Lower leg skin (tissue), 4 donors: ENCODE measurements around the gene SNU13. TPM values are rescaled to one million over a fixed set of nuclear protein-coding genes. Genes with fewer than 3 reads are reported as not detected.
"Not testable (repeated sequence)": the region's sequence is repeated elsewhere in the genome, so short reads cannot be mapped to it uniquely, and the experiment has no call there.

ENCODE experiments used
- DNase-seq, 2 donors: peaks; one replicate each; pipeline ENCODE4 v3.0.0-alpha.2; 2019; ENCODE audit warnings: low spot score in 2 of 2
- H3K4me3 ChIP-seq: fragments of 200-600 bp; sonication (generic); 2 replicates; pipeline ENCODE4 v1.5.1; 2017; ENCODE audit warnings: mild to moderate bottlenecking, low read depth; ENCODE audit not compliant: poor library complexity, severe bottlenecking
- CTCF ChIP-seq, 3 donors: fragments of 450-650 bp; IDR thresholded peaks; one replicate each; pipeline ENCODE4 v1.5.1; 2016; ENCODE audit warnings: antibody characterized with exemption in 3 of 3, mild to moderate bottlenecking in 3 of 3, moderate library complexity in 2 of 3
- POLR2A ChIP-seq, 2 donors: fragments of 450-650 bp; IDR thresholded peaks; one replicate each; pipeline ENCODE4 v1.6.1; 2016 to 2017; ENCODE audit warnings: antibody characterized with exemption in 2 of 2, mild to moderate bottlenecking in 1 of 2, moderate library complexity in 1 of 2
- WGBS, 2 donors: methylation state at CpG; one replicate each; pipeline ENCODE4 v1.1.5; 2018; 5-methylcytosine and 5-hydroxymethylcytosine counted together
- intact Hi-C: fragments of 100-400 bp; cut with DNase I; formaldehyde crosslinking; loops from one replicate; pipeline ENCODE4 v1.15.0; 2023; ENCODE audit warnings: low total_unique reads
- total RNA-seq, 4 donors: library from RNA; depleted of rRNA; stranded (reverse); fragments of >200 nt; gene quantifications; one replicate each; pipeline ENCODE4 v1.1.0, GENCODE V29; 2016

The SNU13 gene
- total RNA-seq, 4 donors from 2014 or later = 103 to 127 (median 116) TPM

GRCh38 chr22:41674846-41675340 is 13.8 kb downstream of the SNU13 start:
- 80 to 84% methylated on average over 12 of the region's 12 CpGs for WGBS, 2 donors
- intact Hi-C loops = no loop called here
- no peak for DNase-seq
- TF ChIP-seq POLR2A (IDR thresholded peaks at IDR 0.05) (no peak), CTCF (IDR thresholded peaks at IDR 0.05) (no peak)
- H3K4me3 ChIP-seq = no peak overlapping the region

DNA sequence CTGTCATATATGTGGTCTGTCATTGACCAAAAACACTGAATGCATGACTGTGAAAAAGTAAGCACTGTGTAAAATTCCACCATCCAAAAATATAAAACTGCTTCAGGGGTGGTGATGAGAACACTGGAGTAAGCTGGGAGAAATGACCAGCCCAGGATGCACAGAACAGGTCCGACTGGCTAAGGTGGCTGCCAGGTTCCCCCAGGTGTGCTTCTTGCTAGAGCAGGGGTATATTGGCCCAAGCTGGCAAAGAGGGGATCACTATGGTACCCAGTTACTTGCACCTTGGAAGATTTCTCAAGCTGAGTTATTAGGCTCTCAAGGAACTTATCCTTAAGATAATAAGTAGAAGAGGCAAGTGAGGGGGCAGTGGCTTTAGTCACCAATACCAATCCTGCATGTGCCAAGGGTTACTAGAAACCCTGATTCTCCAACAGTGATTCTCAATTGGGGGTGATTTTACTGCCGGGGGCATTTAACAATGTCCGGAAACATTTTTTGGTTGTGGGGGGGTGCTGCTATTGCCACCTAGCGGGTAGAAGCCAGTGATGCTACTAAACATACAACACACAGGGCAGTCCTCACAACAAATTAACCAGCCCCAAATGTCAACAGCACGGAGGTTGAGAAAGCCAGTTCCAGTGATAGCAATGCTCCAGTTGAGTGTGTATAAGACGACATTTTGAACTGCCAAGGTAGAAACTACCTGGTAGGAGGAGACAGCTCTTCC is 15.7 kb downstream of the SNU13 start:
- no peak overlapping the region for H3K4me3 ChIP-seq
- DNase-seq = no peak
- no peak for TF ChIP-seq CTCF (IDR thresholded peaks at IDR 0.05)
- TF ChIP-seq POLR2A (IDR thresholded peaks at IDR 0.05) = no peak
- 63 to 73% methylated on average over 6 of the region's 6 CpGs for WGBS, 2 donors
- intact Hi-C loops = no loop called here

DNA sequence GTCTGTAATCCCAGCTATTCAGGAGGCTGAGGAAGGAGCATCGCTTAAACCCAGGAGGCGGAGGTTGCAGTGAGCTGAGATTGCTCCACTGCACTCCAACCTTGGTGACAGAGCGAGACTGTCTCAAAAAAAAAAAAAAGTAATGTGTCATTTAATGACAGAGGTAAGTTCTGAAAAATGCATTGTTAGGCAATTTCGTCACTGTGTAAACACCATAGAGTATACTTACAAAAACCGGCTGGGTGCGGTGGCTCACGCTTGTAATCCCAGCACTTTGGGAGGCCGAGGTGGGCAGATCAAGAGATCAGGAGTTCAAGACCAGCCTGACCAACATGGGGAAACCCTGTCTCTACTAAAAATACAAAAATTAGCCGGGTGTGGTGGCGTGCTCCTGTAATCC is 16.6 kb downstream of the SNU13 start:
- intact Hi-C loops, H3K4me3 ChIP-seq, DNase-seq: not testable (repeated sequence)
- 87 to 92% methylated on average over 10 of the region's 10 CpGs for WGBS, 2 donors

GRCh38 chr22:41668971-41669911 is 19.4 kb downstream of the SNU13 start:
- intact Hi-C loops = no loop called here
- DNase-seq = no peak

DNA sequence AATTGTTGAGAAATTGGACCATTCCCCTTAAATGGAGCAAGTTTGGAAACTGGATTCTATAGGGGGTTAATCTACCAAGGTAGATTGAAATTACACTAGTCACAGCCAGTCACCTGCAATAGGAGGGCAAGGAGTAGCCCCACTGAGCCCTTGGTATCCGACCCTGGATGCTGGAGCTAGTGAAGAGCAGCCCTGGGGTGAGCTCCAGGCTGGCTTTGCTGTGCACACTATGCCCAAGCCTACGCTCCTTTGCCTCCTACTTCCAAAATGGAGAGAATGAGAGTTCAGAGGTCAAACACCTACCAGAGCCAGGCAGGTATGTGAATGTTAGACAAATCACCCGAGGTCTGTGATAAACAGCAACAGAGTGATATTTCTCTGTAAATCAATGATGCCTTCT is 23.7 kb downstream of the SNU13 start:
- H3K4me3 ChIP-seq = no peak overlapping the region
- 83 to 86% methylated on average over 3 of the region's 3 CpGs for WGBS, 2 donors
- peak in 1 of 2 donors; percentile 60 for DNase-seq
- intact Hi-C loops = no loop called here
- no peak for TF ChIP-seq POLR2A (IDR thresholded peaks at IDR 0.05)
- no peak for TF ChIP-seq CTCF (IDR thresholded peaks at IDR 0.05)

More at GRCh38 chr22:41668971-41669911, 19.4 kb downstream of the SNU13 start:
- no peak for TF ChIP-seq POLR2A (IDR thresholded peaks at IDR 0.05)
- no peak for TF ChIP-seq CTCF (IDR thresholded peaks at IDR 0.05)
- no peak overlapping the region for H3K4me3 ChIP-seq
- 76 to 91% methylated on average over 21 of the region's 21 CpGs for WGBS, 2 donors

- no peak for TF ChIP-seq POLR2A (IDR thresholded peaks at IDR 0.05)
- TF ChIP-seq CTCF (IDR thresholded peaks at IDR 0.05) = no peak
- intact Hi-C loops = no loop called here
- no peak overlapping the region for H3K4me3 ChIP-seq
- no peak for DNase-seq
Measured at GRCh38 chr22:41664490-41664889, 24.2 kb downstream of the SNU13 start.

GRCh38 chr22:41663594-41663993 is 25.1 kb downstream of the SNU13 start:
- H3K4me3 ChIP-seq, intact Hi-C loops: not testable (repeated sequence)
- DNase-seq = peak in 1 of 2 donors; percentile 67
- 82 to 84% methylated on average over 9 of the region's 9 CpGs for WGBS, 2 donors
